HepG2 (cell line): ENCODE data around the gene TMBIM4. TPM values are rescaled to one million over a fixed set of nuclear protein-coding genes. Genes with fewer than 3 reads are reported as not detected.

Experiments used
- AKNA ChIP-seq: sonication (generic); formaldehyde crosslinking; IDR thresholded peaks from 2 replicates; pipeline ENCODE4 v1.4.0; 2020; ENCODE audit warnings: missing genetic modification reagents, borderline replicate concordance
- ARNT2 ChIP-seq: sonication (generic); formaldehyde crosslinking; IDR thresholded peaks from 2 replicates; pipeline ENCODE4 v1.8.0; 2022; ENCODE audit warnings: mild to moderate bottlenecking, low read depth, missing genetic modification reagents, moderate library complexity
- MZF1 ChIP-seq: sonication (generic); formaldehyde crosslinking; IDR thresholded peaks from 2 replicates; pipeline ENCODE4 v1.8.1; 2023; ENCODE audit warnings: mild to moderate bottlenecking, missing genetic modification reagents, borderline replicate concordance
- TSC22D2 ChIP-seq: sonication (generic); formaldehyde crosslinking; IDR thresholded peaks from 2 replicates; pipeline ENCODE4 v1.5.1; 2020; ENCODE audit warnings: missing genetic modification reagents, mild to moderate bottlenecking, borderline replicate concordance
- ZBTB37 ChIP-seq: sonication (generic); formaldehyde crosslinking; IDR thresholded peaks from 2 replicates; pipeline ENCODE4 v1.4.0; 2020; ENCODE audit warnings: mild to moderate bottlenecking, missing genetic modification reagents
- ZBTB40 ChIP-seq, 2 experiments: fragments of 450-650 bp in 1 of 2; sonication (generic) in 1 of 2; formaldehyde crosslinking in 1 of 2; IDR thresholded peaks; 2 replicates each; pipeline versions ENCODE4 v1.6.1 to v1.8.0; 2016 to 2022; ENCODE audit warnings: antibody characterized with exemption in 1 of 2, mild to moderate bottlenecking in 1 of 2, missing genetic modification reagents in 1 of 2
- ZBTB7B ChIP-seq: sonication (generic); formaldehyde crosslinking; IDR thresholded peaks from 2 replicates; pipeline ENCODE4 v1.4.0; 2020; ENCODE audit warnings: missing genetic modification reagents
- ZNF333 ChIP-seq: sonication (generic); formaldehyde crosslinking; IDR thresholded peaks from 2 replicates; pipeline ENCODE4 v1.4.0; 2020; ENCODE audit warnings: mild to moderate bottlenecking, missing genetic modification reagents, borderline replicate concordance
- ZNF430 ChIP-seq: sonication (generic); formaldehyde crosslinking; IDR thresholded peaks from 2 replicates; pipeline ENCODE4 v1.9.0; 2021; ENCODE audit warnings: mild to moderate bottlenecking, missing genetic modification reagents
- ZNF567 ChIP-seq: sonication (generic); formaldehyde crosslinking; IDR thresholded peaks from 2 replicates; pipeline ENCODE4 v1.8.1; 2023; ENCODE audit warnings: mild to moderate bottlenecking, missing genetic modification reagents, borderline replicate concordance
- ZNF773 ChIP-seq: sonication (generic); formaldehyde crosslinking; IDR thresholded peaks from 2 replicates; pipeline ENCODE4 v1.4.0; 2020; ENCODE audit warnings: missing genetic modification reagents, borderline replicate concordance
- polyA plus RNA-seq, 8 experiments: library from polyadenylated mRNA; depleted of rRNA in 3 of 8; stranded (reverse) in 7 of 8; unstranded in 1 of 8; fragments of >200 nt; fragmentation: Illumina TruSeq in 4 of 8; extraction: Trizol in 4 of 8; gene quantifications; 2 replicates each; pipeline versions ENCODE4 v1.2.1 to v1.2.3, GENCODE V29; 2011 to 2016; ENCODE audit warnings: low read depth in 4 of 8, missing spikeins in 1 of 8, mixed read lengths in 1 of 8; ENCODE audit not compliant: insufficient read depth in 1 of 8
- total RNA-seq, 5 experiments: library from RNA; depleted of rRNA; stranded (reverse); fragments of >200 nt; fragmentation: Illumina TruSeq; extraction: Trizol; gene quantifications; 2 replicates each; pipeline ENCODE4 v1.2.3, GENCODE V29; 2016; ENCODE audit warnings: low read depth in 1 of 5

Gene TMBIM4
- total and polyA plus RNA-seq, 2 of the 13 experiments (the other 11 are each of a cell fraction or from before 2014, with no cell fraction given), result 60.5 to 67.7 TPM

GRCh38 chr12:66169221-66170170, at the start of gene TMBIM4 (continued):
- TF ChIP-seq ARNT2, result peak; percentile 77
- TF ChIP-seq ZBTB40 (IDR thresholded peaks at IDR 0.05), result no peak
- TF ChIP-seq ZBTB40 (CRISPR knock-in tag; IDR thresholded peaks at IDR 0.05), result peak; percentile 80
- TF ChIP-seq ZBTB7B (CRISPR knock-in tag), result peak; percentile 24; the same call in 1 of the 2 replicates
- TF ChIP-seq ZNF567 (CRISPR knock-in tag), result peak; percentile 46; the same call in 1 of the 2 replicates
- peak; percentile 71; the same call in 1 of the 2 replicates for TF ChIP-seq AKNA (CRISPR knock-in tag)
- TF ChIP-seq TSC22D2, result no peak; the same call in 1 of the 2 replicates
- TF ChIP-seq ZNF430, result peak; percentile 90
- TF ChIP-seq MZF1 (CRISPR knock-in tag), result no peak
- TF ChIP-seq ZBTB37, result peak; percentile 53; the same call in 1 of the 2 replicates
- peak; percentile 45; the same call in 1 of the 2 replicates for TF ChIP-seq ZNF333 (CRISPR knock-in tag)
- TF ChIP-seq ZNF773, result peak; percentile 65; the same call in 1 of the 2 replicates
